Measurements from ENCODE around the gene GPN2. TPM values are rescaled to one million over a fixed set of nuclear protein-coding genes. Genes with fewer than 3 reads are reported as not detected.

The GPN2 gene
- total RNA-seq: 4.5 and 10.2 TPM in 2 replicates

GRCh38 chr1:26889551-26890466 lies at the start of gene GPN2:
Gene GPN2 (minus strand): TSS chr1:26890283. CDS start chr1:26890096, 187 bp downstream.

DNA sequence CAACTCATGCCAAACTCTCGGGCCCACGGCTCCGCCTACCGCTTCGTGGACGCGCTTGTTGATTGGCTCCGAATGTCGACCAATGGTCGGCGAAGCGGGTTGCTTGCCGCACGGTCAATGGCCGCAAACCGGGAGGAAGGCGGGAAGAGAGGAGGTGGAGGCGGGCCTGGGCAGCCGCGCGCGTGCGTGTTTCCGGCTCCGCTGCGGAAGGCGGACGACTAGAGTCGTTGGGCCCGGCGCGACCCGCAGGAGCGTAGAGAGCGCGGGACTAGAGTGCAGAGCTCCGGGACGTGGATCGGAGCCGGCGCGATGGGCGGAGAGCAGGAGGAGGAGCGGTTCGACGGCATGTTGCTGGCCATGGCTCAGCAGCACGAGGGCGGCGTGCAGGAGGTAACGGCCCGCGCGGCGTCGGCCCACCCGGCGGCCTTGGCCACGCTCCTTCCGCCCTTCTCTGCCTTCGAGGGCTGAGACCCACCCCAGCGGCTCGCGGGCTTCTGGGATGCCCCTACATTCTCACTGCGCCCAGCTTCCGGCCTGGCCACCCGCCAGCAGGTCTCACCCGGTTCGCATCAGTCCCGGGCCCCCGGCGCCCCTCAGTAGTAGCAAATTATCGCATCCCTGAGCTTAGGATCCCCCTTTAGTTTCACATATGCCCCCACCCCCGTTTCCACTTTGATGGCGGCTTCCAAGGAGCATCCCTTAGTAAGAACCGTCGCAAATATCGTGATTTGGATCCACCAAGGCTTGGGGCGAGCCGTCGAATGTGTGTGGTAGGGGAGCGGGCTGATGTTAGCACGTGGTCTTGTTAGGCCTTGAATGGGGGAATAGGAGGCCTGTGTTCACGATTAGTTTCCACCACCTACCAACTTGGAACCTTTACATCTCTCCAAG lies 31.7 kb upstream of the GPN2 start, which contains the start of gene NUDC:
Gene NUDC, plus strand, starts transcription at position 204 of the 891 bp plus-strand sequence. Its CDS starts 106 bp downstream, at position 310.

DNA sequence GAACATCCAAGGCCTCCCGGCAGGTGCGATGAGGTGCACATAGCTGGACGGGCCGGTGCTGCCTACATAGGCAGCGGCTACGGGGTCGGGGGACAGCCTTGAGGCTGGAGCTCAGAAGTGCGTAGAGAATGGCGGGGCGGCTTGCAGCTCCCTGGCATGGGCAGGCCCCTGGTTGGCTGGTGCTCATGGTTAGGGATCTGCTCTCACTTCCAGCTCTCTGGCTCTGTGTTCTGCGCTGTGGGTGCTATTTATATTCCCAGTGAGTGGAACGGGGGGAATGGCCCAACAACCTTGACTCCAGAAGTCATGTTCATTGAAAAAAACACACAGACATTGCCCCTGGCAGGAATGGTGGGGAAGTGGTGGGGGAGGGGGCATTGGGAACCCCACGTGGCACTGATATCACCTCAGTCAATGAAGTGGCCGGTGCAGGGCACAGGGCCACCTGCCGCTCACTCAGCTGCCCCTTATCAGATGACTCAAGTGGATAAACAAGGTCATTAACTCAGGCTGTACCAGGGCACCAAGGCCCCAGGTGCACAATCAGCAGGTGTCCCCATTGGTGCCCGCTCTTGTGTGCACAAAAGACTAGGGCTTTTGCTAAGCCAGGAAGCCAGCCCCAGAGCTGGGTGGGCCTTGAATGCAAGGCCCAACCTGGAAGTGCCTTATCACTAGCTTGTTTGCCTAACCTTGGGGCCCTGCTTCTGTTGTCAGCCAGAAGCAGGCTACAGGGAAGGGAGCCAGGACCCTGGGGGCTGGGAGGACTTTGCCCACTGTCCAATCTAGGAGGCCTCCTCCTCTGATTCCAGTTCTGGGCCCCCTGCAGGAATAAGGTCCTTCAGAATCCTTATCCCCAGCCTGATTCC lies 23.9 kb upstream of the GPN2 start, which contains the start of gene NR0B2:
Gene NR0B2, minus strand, starts transcription at position 222 of the 866 bp plus-strand sequence. Its CDS starts 35 bp downstream, at position 187.

DNA sequence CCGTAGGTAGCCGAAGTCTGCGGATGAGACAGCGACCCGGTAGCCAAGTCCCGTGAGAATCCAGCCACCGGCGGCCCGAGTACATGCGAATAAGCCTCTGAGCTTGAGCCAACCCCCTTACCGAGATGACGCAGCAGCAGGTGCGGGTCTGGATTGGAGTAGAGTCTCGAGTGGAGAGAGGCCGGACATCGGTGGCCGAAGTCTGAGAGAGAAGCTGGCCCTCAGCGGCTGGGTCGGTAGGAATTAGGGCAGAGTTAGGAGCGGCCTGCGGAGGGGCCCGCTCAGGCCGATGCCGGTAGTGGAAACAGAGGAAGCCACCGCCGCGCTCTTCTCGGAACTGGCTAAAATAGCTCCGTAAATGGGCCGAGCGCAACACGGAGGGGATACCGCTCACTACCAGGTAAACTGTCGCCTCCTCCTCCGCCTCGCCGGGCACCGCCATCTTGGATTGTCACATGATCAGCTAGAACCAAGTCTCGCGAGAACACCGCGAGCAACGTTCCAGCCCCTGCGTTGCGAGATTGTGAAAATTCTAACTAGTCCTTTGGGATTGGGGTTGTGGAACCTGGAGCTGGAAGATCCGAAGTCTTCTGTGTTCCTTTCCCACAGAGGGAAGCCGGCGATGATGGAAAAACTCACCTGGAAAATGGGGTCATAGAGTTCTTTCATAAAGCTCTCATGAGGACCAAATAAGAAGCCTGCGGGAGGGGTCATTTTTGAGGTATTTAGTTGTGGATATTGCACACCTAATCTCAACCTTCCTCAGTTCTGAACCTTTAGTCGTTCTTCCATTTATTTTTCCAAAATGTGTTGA lies 10.1 kb upstream of the GPN2 start, which contains the start of gene GPATCH3:
Gene GPATCH3, minus strand, starts transcription at position 467 of the 814 bp plus-strand sequence. Its CDS starts 25 bp downstream, at position 442.

GRCh38 chr1:26862781-26863684 lies 27.1 kb downstream of the GPN2 start, which contains the start of gene SFN:
Gene SFN (plus strand): TSS chr1:26863149. CDS start chr1:26863213, 64 bp downstream.

GRCh38 chr1:26826261-26827105 lies 63.6 kb downstream of the GPN2 start, which contains the start of gene ZDHHC18:
Gene ZDHHC18 (plus strand): TSS chr1:26826688. CDS start chr1:26826805, 117 bp downstream.

Other genes starting within 250 kb of the GPN2 start
- gene ARID1A, start 194.3 kb downstream of the GPN2 start, total RNA-seq: 24.8 and 25.0 TPM in 2 replicates
- gene PIGV, start 102.3 kb downstream of the GPN2 start, total RNA-seq: 4.8 and 8.4 TPM in 2 replicates
- 13.8 and 19.3 TPM in 2 replicates for gene ZDHHC18, start 63.6 kb downstream of the GPN2 start, total RNA-seq
- gene SFN, start 27.1 kb downstream of the GPN2 start, total RNA-seq: 0.20 and 0.80 TPM in 2 replicates
- gene GPATCH3, start 10.2 kb upstream of the GPN2 start, total RNA-seq: 8.3 and 10.3 TPM in 2 replicates
- not detected in 2 replicates for gene NR0B2, start 23.7 kb upstream of the GPN2 start, total RNA-seq
- 99.9 and 108 TPM in 2 replicates for gene NUDC, start 31.5 kb upstream of the GPN2 start, total RNA-seq
- not detected in 2 replicates for gene KDF1, start 70.2 kb upstream of the GPN2 start, total RNA-seq
- gene TRNP1, start 103.4 kb upstream of the GPN2 start, total RNA-seq: 230 and 265 TPM in 2 replicates
- gene TENT5B, start 122.6 kb upstream of the GPN2 start, total RNA-seq: 3.0 and 3.7 TPM in 2 replicates

All from mammary microvascular endothelial cell (primary cell).